Germinal center (tissue), 1 donor: ENCODE measurements around the gene SEC16A.
A peak's percentile ranks its signal among the peaks of the same experiment; 100 is the strongest.

Source experiments
- DNase-seq: peaks from one replicate; pipeline ENCODE4 v3.0.0; 2012; ENCODE audit warnings: mixed read lengths, low spot score

Gene SEC16A

GRCh38 chr9:136400038-136400834 is 82.6 kb downstream of the SEC16A start, which contains the start of gene SNAPC4:
Gene SNAPC4, minus strand, starts transcription at chr9:136400170. Its CDS starts 1,742 bp downstream, at chr9:136398428.
- DNase-seq = peak; percentile 92

GRCh38 chr9:136399176-136400037 is 83.4 kb downstream of the SEC16A start:
- DNase-seq = peak; percentile 46

- DNase-seq = no peak
Measured at GRCh38 chr9:136398286-136398685, 84.6 kb downstream of the SEC16A start.

- no peak for DNase-seq
Measured at GRCh38 chr9:136397643-136398042, 85.2 kb downstream of the SEC16A start.

- DNase-seq = no peak
Measured at GRCh38 chr9:136396219-136396515, 86.7 kb downstream of the SEC16A start.

GRCh38 chr9:136395345-136396218 is 87.3 kb downstream of the SEC16A start:
- DNase-seq = no peak

- no peak for DNase-seq
Measured at GRCh38 chr9:136395020-136395340, 87.9 kb downstream of the SEC16A start.

- no peak for DNase-seq
Measured at GRCh38 chr9:136394312-136395019, 88.4 kb downstream of the SEC16A start.

- DNase-seq = no peak
Measured at GRCh38 chr9:136393531-136393930, 89.3 kb downstream of the SEC16A start.

GRCh38 chr9:136392538-136393449 is 90.0 kb downstream of the SEC16A start:
- DNase-seq = no peak

GRCh38 chr9:136391737-136392537 is 90.9 kb downstream of the SEC16A start:
- no peak for DNase-seq
